Measurements from ENCODE around the gene REEP3.

DNA sequence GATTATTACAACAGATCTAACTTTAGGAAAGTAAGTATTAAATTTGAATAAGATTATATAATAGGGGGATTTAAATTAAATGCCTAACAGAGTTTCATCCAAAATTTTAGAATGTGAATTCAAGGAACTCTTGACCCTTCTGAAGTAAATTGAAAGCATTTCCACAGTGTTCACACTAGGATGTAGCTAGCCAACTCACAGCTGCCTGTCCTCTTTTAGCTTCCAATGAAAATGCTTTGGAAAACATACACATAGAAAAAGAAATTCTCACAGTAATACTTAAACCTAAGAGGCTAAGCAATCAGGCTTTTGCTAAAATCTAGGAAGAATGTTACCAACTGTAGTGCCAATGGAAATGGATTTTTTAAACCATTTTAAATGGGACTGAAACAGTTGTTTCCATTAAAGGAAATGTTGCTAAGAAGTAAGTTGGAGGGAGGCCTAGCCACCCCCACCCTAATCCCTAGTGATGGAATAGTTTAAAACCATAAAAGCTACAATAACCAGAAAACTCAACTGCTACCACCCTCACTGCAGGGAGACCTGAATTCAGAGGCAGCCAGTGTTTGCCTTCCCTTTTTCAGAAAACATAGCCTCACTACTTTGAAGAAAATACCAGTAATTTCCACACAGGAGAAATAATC is 58.3 kb downstream of the REEP3 start:
- TF ChIP-seq ZNF138 (tag by site-specific recombination; IDR thresholded peaks at IDR 0.05; ENCODE audit: borderline replicate concordance), result no peak
- TF ChIP-seq ZNF747 (tag by site-specific recombination; IDR thresholded peaks at IDR 0.05), result no peak
- no peak for TF ChIP-seq GLI4 (tag by site-specific recombination; IDR thresholded peaks at IDR 0.05)
- TF ChIP-seq KLF8 (tag by site-specific recombination; IDR thresholded peaks at IDR 0.05), result no peak
- TF ChIP-seq, protein P1, sequence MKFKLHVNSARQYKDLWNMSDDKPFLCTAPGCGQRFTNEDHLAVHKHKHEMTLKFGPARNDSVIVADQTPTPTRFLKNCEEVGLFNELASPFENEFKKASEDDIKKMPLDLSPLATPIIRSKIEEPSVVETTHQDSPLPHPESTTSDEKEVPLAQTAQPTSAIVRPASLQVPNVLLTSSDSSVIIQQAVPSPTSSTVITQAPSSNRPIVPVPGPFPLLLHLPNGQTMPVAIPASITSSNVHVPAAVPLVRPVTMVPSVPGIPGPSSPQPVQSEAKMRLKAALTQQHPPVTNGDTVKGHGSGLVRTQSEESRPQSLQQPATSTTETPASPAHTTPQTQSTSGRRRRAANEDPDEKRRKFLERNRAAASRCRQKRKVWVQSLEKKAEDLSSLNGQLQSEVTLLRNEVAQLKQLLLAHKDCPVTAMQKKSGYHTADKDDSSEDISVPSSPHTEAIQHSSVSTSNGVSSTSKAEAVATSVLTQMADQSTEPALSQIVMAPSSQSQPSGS (tag by site-specific recombination; IDR thresholded peaks at IDR 0.05; ENCODE audit: low read depth), result no peak
- no peak for TF ChIP-seq ZNF202 (tag by site-specific recombination; IDR thresholded peaks at IDR 0.05; ENCODE audit: borderline replicate concordance)
- TF ChIP-seq, protein P2, sequence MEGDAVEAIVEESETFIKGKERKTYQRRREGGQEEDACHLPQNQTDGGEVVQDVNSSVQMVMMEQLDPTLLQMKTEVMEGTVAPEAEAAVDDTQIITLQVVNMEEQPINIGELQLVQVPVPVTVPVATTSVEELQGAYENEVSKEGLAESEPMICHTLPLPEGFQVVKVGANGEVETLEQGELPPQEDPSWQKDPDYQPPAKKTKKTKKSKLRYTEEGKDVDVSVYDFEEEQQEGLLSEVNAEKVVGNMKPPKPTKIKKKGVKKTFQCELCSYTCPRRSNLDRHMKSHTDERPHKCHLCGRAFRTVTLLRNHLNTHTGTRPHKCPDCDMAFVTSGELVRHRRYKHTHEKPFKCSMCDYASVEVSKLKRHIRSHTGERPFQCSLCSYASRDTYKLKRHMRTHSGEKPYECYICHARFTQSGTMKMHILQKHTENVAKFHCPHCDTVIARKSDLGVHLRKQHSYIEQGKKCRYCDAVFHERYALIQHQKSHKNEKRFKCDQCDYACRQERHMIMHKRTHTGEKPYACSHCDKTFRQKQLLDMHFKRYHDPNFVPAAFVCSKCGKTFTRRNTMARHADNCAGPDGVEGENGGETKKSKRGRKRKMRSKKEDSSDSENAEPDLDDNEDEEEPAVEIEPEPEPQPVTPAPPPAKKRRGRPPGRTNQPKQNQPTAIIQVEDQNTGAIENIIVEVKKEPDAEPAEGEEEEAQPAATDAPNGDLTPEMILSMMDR (tag by site-specific recombination; IDR thresholded peaks at IDR 0.05), result no peak
- TF ChIP-seq ZNF223 (tag by site-specific recombination; IDR thresholded peaks at IDR 0.05), result no peak
